GM18951 (cell line): ENCODE results near the gene WEE1.

Experiments
- POLR2A ChIP-seq: IDR thresholded peaks from 4 replicates; pipeline ENCODE4 v1.6.1; 2011; ENCODE audit warnings: mild to moderate bottlenecking; ENCODE audit not compliant: insufficient read length, insufficient read depth; ENCODE audit errors: extremely low read depth
- in situ Hi-C: fragments of 300-500 bp; cut with MboI; formaldehyde crosslinking; loops from one replicate; pipeline ENCODE4 v1.12.0; 2022; ENCODE audit warnings: low sequenced_read_pairs, mixed read lengths, inconsistent platforms; ENCODE audit not compliant: unreplicated experiment

WEE1 gene

DNA sequence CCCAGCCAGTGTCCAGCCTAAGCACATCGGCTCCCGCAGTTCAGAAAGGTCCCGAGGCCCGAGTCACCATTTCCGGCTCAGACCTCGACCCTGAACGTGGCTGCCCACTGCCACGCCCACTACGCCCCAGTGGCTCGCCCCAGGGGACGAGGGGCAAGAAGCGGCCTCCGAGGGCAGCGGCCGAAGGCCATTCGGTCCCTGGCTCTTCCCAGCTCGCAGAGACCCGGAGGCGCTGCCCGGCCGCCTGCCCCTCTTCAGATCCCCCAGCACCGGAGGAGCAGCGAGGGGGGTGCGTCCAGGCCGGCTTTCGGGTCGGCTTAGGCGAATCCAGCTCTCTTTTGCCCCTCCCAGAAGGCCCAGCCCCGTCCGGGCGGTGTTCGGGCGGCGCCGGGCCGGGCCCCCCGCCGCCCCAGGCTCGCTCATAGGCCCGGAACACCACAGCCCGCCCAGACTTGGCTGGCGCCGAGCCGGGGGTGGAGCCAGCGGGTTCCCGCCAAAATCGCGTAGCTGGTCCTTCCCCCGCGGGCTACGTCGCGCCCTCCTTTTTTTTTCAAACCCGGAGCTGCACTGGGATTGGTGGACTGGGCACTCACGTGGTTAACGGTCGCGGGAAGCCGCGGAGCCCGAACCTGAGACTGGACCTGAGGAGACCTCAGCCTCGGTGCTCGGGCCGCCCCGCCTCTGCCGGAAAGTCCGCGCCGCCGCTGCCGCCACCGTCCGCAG is at the start of gene WEE1:
Gene WEE1, plus strand, starts transcription at position 619 of the 723 bp plus-strand sequence. CDS start 264 bp downstream, outside the sequence.
- in situ Hi-C loops, result no loop called here
- TF ChIP-seq POLR2A, result peak; percentile 63

DNA sequence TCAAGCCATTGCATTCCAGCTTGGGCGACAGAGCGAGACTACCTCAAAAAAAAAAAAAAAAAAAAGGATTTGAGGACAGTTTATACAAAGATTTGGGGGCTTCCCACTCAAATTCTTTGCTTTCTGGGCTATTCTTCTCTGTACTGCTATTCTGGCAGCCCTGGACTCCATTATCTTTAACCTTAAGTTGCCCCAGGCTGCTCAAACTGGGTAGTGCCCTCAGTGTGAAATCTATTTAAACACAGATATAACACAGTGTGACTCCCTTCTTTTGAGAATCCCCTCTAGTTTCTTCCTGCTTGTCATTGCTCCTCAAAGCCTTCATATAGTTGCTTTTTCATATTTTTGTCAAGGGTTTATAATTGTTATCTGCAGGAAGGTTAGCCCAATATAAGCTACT is 49.5 kb upstream of the WEE1 start:
- in situ Hi-C loops, result no loop called here
- no peak for TF ChIP-seq POLR2A

DNA sequence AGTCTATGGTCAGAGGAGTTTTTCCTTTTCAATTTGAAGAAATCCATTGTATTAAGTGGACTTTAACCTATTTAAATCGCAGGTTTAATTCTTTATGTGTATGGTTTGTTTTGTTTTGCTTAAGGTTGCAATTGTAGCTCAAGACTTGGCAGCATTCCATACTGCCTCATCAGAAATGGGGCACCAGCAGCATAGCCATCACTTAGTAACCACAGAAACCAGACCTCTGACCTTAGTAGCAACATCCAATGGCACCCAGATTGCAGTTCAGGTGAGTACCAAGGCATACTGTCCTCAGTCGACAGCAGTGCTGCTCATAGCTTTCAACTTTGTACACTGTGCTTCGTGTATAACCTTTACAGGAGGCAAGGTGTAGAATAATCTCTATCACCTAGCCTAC is 48.4 kb upstream of the WEE1 start:
- TF ChIP-seq POLR2A, result no peak
- in situ Hi-C loops, result no loop called here

DNA sequence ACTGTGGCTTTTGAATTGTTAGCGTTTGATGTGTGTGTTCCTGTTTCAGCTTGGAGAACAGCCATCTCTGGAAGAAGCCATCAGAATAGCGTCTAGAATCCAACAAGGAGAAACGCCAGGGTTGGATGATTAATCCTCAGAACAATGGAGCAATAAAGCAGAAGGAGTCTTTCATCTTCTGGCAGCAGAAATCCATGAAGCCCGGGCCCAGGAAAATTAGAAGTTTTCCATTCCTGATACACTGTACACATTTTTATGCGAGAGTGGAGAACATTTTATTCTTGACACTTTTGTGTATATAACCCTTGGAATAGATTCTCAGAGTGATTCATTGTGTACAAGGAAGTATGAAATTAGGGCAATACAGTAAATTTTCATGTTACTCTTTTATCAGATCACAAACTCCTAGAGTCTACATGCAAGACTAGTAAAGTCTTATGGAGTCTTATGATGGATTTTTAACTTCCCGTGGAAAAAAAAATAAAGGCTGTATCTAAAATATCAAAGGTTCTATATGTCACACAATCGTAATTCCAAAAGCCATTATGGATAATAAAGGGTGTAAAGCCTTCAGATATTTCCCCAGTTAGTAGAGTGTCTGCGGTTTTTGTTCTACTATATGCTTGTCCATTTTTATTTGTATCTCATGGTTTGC is 45.9 kb upstream of the WEE1 start:
- in situ Hi-C loops, result no loop called here
- no peak for TF ChIP-seq POLR2A

DNA sequence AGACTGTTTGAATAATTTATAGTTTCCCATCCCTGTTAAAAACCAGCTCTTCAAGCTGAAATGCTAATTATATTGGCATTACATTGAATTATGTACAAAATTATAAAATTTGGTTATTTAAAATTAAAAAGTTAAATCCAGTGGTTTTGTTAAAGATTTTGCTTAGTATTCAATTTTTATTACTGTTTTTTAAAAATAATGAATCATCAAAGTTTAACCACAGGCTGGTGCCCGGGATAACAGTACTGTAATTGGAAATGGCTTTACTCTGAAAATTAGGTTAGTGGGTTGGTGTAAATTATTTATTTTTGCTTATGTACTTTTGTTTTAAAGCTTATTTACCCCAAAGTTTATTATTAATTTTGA is 45.4 kb upstream of the WEE1 start:
- in situ Hi-C loops, result no loop called here

DNA sequence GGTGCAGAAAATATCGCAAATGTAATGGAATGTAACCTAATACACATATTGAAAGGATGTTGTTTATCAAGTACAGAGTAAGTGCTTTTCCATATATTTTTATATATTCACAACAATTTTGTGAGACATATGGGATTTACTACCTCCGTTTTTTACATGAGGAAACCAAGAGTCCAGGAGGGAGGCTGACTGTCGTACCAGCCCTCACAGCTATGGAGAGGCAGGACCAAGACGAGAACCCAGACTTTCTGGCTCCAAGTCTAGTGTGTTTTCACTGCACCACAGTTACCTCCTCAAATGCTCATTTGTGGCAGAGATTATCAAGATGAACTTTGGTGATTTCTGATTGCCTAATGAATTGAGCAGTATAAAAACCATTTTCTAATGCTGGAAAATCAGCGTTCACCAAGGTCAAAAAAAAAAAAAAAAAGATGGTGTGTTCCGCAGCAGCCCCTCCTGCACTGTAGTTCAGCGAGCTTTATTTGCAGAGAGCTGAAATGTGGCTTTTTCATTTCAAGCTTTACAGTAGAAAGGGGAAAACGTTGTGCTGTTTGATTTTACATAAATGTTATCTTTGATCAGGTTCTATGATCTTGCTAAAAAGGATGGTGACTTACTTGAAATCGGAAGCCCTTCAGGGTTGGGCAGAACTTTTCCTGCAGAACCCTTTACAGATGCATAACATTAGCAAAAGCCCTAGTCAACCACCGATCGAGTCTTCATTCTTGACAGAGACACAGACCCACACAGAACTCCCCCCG is 44.7 kb upstream of the WEE1 start:
- no peak for TF ChIP-seq POLR2A
- in situ Hi-C loops, result no loop called here

More for the DNA sequence above, 45.4 kb upstream of the WEE1 start:
- TF ChIP-seq POLR2A, result no peak

DNA sequence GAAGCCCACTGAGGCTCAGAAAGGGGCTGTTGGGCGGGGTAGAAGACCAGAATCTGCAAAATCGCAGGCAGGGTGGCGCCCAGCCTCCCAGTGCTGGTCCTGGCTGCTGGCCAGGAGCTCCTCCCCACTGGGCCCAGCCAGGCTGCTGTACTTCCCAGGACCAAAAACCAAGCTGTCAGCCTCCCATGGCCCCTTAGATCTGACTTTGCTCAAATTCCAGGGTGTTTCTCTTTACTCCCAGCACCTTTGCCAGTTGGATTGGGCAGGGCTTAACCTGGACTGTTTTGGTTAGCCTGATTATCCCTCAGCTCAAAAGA is 44.2 kb upstream of the WEE1 start:
- no peak for TF ChIP-seq POLR2A
- in situ Hi-C loops, result no loop called here

DNA sequence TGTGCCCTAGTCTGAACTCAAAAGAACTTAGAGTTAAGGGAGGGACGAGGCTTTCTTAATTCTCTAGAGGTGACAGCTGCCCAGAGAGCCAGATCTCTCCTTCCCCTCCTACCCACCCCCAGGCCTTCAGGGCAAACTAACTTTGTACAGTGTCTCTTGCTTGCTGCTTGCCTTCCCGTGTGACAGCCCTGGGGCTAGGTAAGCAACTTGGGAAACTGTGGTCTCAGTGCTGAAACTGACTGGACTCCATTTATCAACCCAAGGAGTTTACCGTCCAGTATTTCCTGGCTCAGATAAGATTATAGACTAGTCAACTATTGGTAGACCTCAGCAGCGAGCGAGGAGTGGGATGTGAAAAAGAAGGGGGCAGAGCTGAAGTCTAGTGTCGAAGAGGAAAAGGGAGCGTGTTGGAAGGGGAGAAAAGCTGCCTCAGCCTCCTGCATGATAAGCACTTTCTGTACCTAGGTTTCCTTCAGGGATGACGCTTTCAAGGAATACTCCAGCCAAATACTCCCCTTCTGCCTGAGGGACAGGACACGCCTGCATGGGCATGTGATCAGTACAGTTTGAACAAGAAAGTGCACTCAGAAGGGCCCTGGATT is 43.3 kb upstream of the WEE1 start:
- no peak for TF ChIP-seq POLR2A
- in situ Hi-C loops, result no loop called here

DNA sequence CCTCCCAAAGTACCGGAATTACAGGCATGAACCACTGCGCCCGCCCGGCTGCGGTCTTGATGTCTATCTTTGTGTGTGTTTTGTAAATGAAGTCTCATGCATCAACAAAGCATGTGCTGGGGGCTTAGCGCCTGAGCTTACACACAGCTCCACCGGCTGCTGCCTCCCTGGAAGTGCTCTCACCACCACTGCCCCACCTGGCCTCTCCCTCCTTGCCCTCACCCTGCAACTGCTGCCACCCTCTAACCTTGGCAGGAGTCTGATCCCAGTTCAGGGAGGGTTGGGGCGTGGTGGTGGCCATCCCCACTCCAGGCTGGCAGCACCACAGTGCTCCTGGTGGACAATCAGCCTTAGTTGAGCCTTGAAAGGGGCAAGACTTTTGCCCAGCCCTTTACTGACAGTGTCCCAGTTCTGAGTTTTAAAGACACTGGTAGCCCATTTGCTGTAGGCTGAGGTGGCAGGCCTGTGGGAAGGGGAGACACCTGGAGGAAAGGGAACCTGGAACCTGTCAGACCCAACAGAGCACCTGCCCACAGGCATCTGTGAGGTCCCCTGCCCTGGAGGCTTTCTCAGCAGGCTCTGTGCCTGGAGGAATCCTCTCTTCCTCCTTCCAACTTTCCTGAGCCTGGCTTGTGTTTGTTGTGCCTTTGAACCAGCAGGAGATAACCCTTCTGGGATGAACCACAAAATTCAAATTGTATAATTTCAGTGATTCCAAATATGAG is 42.4 kb upstream of the WEE1 start:
- in situ Hi-C loops, result no loop called here
- no peak for TF ChIP-seq POLR2A

DNA sequence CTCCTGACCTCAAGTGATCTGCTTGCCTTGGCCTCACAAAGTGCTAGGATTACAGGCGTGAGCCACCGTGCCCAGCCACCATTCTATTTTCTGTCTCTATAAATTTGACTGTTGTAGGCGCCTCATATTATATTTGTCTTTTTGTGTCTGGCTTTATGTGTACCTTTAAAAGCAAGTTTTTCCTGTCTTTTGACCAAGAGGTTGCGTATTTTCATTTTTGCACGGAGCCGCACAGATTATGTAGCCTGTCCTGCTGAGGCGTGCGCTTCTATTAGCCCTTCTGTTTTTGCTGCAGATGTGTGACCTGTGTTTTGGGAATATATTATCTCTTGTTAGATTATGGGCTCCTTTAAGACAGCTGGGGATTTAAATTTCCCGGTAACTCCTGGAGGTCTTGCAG is 40.4 kb upstream of the WEE1 start:
- TF ChIP-seq POLR2A, result no peak
- in situ Hi-C loops, result no loop called here

DNA sequence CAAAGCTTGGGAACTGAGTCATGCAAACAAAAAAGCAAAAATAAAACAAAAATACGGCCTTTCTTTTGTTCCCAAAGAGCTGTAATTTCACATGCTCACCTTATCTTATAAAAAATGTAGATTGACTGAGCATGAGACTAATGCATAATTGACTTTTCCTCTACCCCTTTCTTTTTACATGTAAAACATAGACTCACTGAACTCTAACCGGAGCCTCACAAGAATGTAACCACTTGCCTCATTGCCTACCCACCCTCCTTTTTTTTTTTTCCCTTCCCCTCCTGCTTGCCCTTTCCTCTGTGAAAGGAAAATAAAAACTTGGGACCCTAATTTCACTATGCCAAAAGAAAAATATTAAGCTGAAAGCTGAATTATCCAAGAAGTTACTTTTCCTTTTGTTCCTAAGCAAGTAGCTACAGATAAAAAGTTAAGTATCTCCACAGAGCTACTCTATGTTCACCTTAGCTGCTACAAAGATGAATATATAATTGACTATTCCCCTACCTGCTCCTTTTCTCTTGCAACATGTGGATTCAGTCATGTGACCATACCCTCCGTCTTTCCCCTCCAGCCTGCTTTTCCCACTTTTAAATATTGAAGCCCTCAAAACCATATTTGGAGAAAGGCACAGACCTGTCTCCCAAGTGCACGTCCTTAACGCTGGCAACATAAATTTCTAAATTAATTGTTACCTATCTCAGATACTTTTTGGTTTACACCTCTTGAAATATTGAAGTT is 39.6 kb upstream of the WEE1 start:
- in situ Hi-C loops, result no loop called here
- no peak for TF ChIP-seq POLR2A

DNA sequence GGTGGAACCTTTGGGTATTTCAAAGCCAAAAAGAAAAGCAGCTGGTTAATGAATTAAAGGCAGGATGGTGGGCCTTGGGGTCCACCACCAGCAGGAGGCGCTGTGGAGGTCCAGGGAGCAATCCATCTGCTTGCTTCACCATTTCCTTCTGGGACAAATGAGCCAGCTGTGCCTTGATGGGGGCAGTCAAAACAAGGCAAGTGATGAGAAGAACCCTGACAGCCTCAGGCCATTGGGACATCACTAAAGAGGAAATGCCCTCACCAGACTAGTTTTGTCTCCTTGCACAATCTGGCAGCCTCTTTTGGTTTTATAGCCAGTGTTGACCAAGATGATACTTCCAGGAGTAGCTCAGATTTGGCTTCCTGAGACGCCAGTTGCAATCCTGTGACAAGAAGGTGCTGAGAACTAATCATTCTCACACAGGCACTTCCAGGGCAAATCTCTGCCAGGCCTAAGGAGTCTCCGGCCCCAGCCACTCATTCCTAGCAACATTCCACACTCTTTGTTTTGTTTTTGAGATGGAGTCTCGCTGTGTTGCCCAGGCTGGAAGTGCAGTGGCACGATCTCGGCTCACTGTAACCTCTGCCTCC is 38.2 kb upstream of the WEE1 start:
- no peak for TF ChIP-seq POLR2A
- in situ Hi-C loops, result no loop called here
